B cell (primary cell): ENCODE data around the gene SEMA3A.

ENCODE experiments used
- CTCF ChIP-seq: fragments of 200-600 bp; IDR thresholded peaks from one replicate; pipeline ENCODE4 v1.8.0; 2022; ENCODE audit warnings: antibody characterized with exemption, mild to moderate bottlenecking
- EZH2 ChIP-seq: IDR thresholded peaks from 2 replicates; pipeline ENCODE4 v1.6.1; 2012; ENCODE audit warnings: borderline replicate concordance, low read depth, mild to moderate bottlenecking, moderate library complexity, low read length; ENCODE audit not compliant: insufficient read depth, poor library complexity, severe bottlenecking

- TF ChIP-seq CTCF = no peak
- no peak for TF ChIP-seq EZH2
Measured at GRCh38 chr7:84204655-84205054, 10.1 kb upstream of the SEMA3A start.
